ENCODE results near the gene RFC1.
"Not testable (repeated sequence)": the region's sequence is repeated elsewhere in the genome, so short reads cannot be mapped to it uniquely, and the experiment has no call there.

RFC1 gene

GRCh38 chr4:39363773-39364393 lies 2.3 kb downstream of the RFC1 start:
- DNase-seq, result no peak
- intact Hi-C loops (cut with DNase I), result loop anchor here (10.0 kb wide), 1 partner anchor 91 kb away; the partner anchor contains the start of genes LIAS and RPL9

GRCh38 chr4:39362827-39363226 lies 3.3 kb downstream of the RFC1 start:
- DNase-seq, result no peak
- intact Hi-C loops (cut with DNase I), result loop anchor here (10.0 kb wide), 1 partner anchor 92 kb away; the partner anchor contains the start of genes LIAS and RPL9

- not testable (repeated sequence) for DNase-seq
- intact Hi-C loops (cut with DNase I), result loop anchor here (10.0 kb wide), 1 partner anchor 94 kb away; the partner anchor contains the start of genes LIAS and RPL9
Measured at GRCh38 chr4:39360611-39361010, 5.6 kb downstream of the RFC1 start.

- intact Hi-C loops (cut with DNase I), result loop anchor here (10.0 kb wide), 1 partner anchor 278 kb away; the partner anchor contains the start of gene SMIM14
- no peak for DNase-seq
Measured at GRCh38 chr4:39357002-39357401, 9.2 kb downstream of the RFC1 start.

- intact Hi-C loops (cut with DNase I), result loop anchor here (10.0 kb wide), 1 partner anchor 281 kb away; the partner anchor contains the start of gene SMIM14
- DNase-seq, result no peak
Measured at GRCh38 chr4:39354254-39354552, 12.0 kb downstream of the RFC1 start.

GRCh38 chr4:39353478-39354253 lies 12.5 kb downstream of the RFC1 start:
- intact Hi-C loops (cut with DNase I), result loop anchor here (10.0 kb wide), 1 partner anchor 281 kb away; the partner anchor contains the start of gene SMIM14
- DNase-seq, result no peak

GRCh38 chr4:39353149-39353477 lies 13.0 kb downstream of the RFC1 start:
- intact Hi-C loops (cut with DNase I), result loop anchor here (10.0 kb wide), 1 partner anchor 282 kb away; the partner anchor contains the start of gene SMIM14
- not testable (repeated sequence) for DNase-seq

- no peak for DNase-seq
- intact Hi-C loops (cut with DNase I), result no loop called here
Measured at GRCh38 chr4:39349326-39349725, 16.8 kb downstream of the RFC1 start.

GRCh38 chr4:39348371-39349315 lies 17.5 kb downstream of the RFC1 start:
- DNase-seq, result no peak
- intact Hi-C loops (cut with DNase I), result no loop called here

- intact Hi-C loops (cut with DNase I), result no loop called here
- no peak for DNase-seq
Measured at GRCh38 chr4:39346856-39347519, 19.2 kb downstream of the RFC1 start.

- no peak for DNase-seq
- intact Hi-C loops (cut with DNase I), result no loop called here
Measured at GRCh38 chr4:39342731-39343130, 23.4 kb downstream of the RFC1 start.

GRCh38 chr4:39341075-39341725 lies 25.0 kb downstream of the RFC1 start:
- no peak for DNase-seq
- intact Hi-C loops (cut with DNase I), result no loop called here

GRCh38 chr4:39339968-39340367 lies 26.2 kb downstream of the RFC1 start:
- DNase-seq, result no peak
- intact Hi-C loops (cut with DNase I), result no loop called here

GRCh38 chr4:39337841-39338240 lies 28.3 kb downstream of the RFC1 start:
- DNase-seq, result no peak
- intact Hi-C loops (cut with DNase I), result no loop called here

- no peak for DNase-seq
- intact Hi-C loops (cut with DNase I), result no loop called here
Measured at GRCh38 chr4:39335566-39335965, 30.6 kb downstream of the RFC1 start.

GRCh38 chr4:39331191-39331590 lies 35.0 kb downstream of the RFC1 start:
- intact Hi-C loops (cut with DNase I), result no loop called here
- DNase-seq, result no peak

- DNase-seq, result no peak
- intact Hi-C loops (cut with DNase I), result no loop called here
Measured at GRCh38 chr4:39330353-39330752, 35.8 kb downstream of the RFC1 start.

GRCh38 chr4:39326468-39326977 lies 39.6 kb downstream of the RFC1 start:
- DNase-seq, result no peak
- intact Hi-C loops (cut with DNase I), result no loop called here
